SH-SY5Y (cell line): Measurements from ENCODE around the gene HBQ1.

Source experiments
- GATA2 ChIP-seq: IDR thresholded peaks from 2 replicates; pipeline ENCODE4 v1.6.1; 2011; ENCODE audit warnings: mild to moderate bottlenecking, low read depth, low read length
- GATA3 ChIP-seq: IDR thresholded peaks from 2 replicates; pipeline ENCODE4 v1.6.1; 2011; ENCODE audit warnings: low read depth, mild to moderate bottlenecking, low read length, moderate library complexity

DNA sequence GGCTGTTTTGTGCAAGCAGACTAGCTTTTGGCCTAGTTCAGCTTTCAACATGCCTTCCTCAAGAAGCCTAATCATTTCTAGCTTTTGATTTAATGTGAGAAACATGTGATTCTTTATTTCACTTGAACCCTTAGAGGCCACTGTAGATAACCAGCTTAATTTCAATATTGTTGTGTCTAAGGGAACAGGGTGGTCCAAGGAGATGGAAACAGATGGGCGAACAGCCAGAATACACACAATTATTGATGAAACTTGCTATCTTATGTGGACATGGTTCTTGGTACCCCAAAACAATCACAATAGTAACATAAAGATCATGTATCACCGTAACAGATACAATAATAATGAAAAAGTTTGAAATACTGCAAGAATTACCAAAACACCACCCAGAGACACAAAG is 46.5 kb upstream of the HBQ1 start:
- no peak for TF ChIP-seq GATA3
- TF ChIP-seq GATA2: no peak
